ENCODE results near the gene GALNT9.

- TF ChIP-seq CTCF (IDR thresholded peaks at IDR 0.05) (no peak), POLR2A (IDR thresholded peaks at IDR 0.05) (no peak)
Measured at GRCh38 chr12:132160601-132161035, 168.8 kb downstream of the GALNT9 start.
